LNCAP (cell line): ENCODE data around the gene RFX7.

ENCODE experiments used
- CTCF ChIP-seq: fragments of 450-650 bp; IDR thresholded peaks from 2 replicates; pipeline ENCODE4 v1.5.1; 2017; ENCODE audit warnings: mild to moderate bottlenecking

The RFX7 gene

GRCh38 chr15:56240390-56240789, 3.3 kb downstream of the RFX7 start:
- TF ChIP-seq CTCF: no peak

GRCh38 chr15:56236197-56236596, 7.5 kb downstream of the RFX7 start:
- no peak for TF ChIP-seq CTCF

- no peak for TF ChIP-seq CTCF
Observed at GRCh38 chr15:56234804-56235203, 8.9 kb downstream of the RFX7 start.

GRCh38 chr15:56233549-56233948, 10.1 kb downstream of the RFX7 start:
- no peak for TF ChIP-seq CTCF

GRCh38 chr15:56232058-56232457, 11.6 kb downstream of the RFX7 start:
- no peak for TF ChIP-seq CTCF

- no peak for TF ChIP-seq CTCF
Observed at GRCh38 chr15:56228854-56229253, 14.8 kb downstream of the RFX7 start.

- no peak for TF ChIP-seq CTCF
Observed at GRCh38 chr15:56228352-56228751, 15.3 kb downstream of the RFX7 start.

GRCh38 chr15:56227780-56228179, 15.9 kb downstream of the RFX7 start:
- no peak for TF ChIP-seq CTCF
